ENCODE results near the gene ESYT2.
A peak's percentile ranks its signal among the peaks of the same experiment; 100 is the strongest.
"Not testable (repeated sequence)": the region's sequence is repeated elsewhere in the genome, so short reads cannot be mapped to it uniquely, and the experiment has no call there.

The ESYT2 gene

GRCh38 chr7:158710651-158711102 is 118.6 kb downstream of the ESYT2 start:
- peak; percentile 91 for DNase-seq

GRCh38 chr7:158707610-158708009 is 121.7 kb downstream of the ESYT2 start:
- no peak for DNase-seq

- no peak for DNase-seq
These were observed 122.4 kb downstream of the ESYT2 start for GRCh38 chr7:158706710-158707590.

DNA sequence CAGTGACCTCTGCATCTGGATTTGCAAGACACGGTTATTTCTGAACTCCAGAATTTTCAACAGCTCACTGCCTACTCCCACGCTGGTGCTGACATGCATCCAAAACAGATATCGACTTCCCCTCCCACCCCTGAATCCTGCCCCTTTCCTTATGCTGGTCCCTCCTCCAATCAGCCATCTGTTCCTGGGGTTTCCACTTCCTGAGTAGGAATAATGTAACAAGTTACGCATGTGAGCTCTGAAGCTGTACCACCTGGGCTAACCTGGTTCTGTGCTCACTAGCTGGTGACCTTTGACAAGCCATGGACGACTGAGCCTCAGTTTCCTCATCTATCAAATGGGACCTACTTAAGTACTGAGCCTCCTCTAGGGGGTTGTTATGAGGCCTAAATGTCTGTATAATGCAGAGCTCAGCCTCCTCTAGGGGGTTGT is 123.0 kb downstream of the ESYT2 start:
- no peak for DNase-seq

DNA sequence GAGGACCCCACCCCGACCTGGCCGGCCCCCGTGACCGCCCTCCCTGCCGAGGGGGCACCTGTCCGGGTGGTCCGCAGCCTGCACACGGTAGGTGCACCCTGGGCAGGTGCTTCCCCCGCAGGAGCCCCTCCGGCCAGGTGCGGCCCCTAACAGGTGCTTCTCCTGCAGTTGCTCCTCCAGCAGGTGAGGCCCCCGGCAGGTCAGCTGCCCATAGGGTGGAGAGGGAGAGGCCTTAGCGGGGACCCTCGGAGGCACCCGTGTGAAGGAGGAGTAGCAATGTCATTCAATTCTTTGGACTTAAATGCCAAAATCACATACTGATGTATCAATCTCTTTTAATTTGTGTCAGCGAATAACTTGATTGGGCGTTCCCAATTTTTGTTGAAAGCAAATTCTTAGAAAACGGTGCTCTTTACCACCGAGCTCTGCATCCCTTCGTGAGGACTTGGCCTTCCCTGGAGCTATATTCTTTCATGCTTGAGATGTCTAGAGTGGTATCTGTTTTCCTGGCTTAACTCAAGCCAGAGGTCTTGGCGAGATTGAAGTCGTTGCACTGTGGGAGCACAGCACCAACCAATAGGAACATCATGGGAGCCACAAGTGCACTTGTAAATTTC is 124.0 kb downstream of the ESYT2 start:
- DNase-seq = no peak

GRCh38 chr7:158704524-158705233 is 124.6 kb downstream of the ESYT2 start, which contains the start of gene NCAPG2:
Gene NCAPG2, minus strand, starts transcription at chr7:158704804. Its CDS starts 2,905 bp downstream, at chr7:158701899.
- peak; percentile 85 for DNase-seq

- not testable (repeated sequence) for DNase-seq
These were observed 125.4 kb downstream of the ESYT2 start for GRCh38 chr7:158703679-158704523.

DNA sequence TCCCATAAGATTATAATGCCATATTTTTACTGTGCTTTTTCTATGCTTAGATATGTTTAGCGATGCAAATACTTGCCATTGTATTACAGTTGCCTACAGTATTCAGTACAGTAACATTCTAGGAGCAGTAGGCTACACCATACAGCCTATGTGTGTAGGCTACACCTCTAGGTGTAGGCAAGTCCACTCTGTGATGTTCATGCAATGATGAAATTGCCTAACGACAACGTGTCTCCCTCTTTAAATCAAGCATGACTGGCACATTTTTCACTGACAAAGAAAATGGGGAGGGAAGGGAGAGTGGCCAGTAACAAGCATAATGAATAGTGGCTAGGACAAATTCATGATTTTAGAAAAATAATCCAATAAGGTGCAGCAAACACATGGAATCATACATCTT is 126.4 kb downstream of the ESYT2 start:
- DNase-seq = no peak

DNA sequence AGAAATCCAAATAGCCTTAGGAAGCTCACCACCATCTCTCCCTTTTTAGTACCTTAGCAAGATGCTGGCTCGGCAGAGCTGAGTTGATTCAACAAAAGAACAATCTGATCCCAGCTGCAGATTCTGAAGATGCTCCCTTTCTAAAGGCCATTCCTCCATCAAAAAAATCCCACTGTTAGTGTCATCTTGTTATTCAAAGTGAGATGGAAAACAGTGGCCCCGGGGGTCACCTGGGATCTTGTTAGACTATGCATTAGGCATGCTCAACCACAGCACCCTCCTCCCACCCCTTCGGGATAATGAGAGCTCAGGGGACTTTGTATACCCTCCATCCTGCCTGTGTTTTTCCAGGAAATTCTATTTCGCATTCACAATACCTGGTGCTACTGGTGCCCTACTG is 127.1 kb downstream of the ESYT2 start:
- DNase-seq = no peak

DNA sequence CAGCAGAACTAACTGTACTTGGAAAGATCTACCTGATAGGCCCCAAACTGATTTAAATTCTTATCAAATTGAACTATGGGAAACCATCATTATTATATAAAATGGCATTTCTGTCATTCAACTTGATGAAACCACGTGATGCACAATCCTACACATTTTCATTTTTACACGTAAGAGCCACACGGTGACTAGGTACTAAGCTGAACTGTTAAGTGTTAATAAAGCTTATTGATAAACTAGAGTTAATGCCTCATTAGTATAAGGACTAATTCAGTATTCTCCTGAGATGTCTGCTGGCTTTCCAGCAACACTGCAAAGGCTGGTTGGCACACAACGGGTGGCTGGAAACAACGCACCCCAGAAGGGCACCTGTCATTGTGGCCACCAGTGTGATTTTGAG is 129.3 kb downstream of the ESYT2 start:
- no peak for DNase-seq

DNA sequence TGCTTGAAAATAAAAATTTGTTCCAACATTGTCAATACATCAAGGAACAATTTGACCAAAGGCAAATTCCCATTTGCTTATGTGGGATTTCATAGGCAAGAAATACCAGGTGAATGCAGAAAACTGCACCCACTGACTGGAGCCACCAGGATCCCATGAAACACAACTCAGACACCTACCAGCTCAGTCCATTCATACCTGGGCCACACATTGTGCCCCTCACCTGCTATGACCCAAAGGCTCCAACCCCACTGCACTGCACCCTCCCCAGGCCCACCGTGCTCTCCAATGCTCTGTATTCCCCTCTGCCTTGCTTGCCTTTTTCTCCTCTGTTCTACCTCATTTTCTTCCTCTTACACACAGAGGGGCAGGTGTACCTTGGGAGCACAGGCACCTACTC is 130.0 kb downstream of the ESYT2 start:
- DNase-seq = no peak

DNA sequence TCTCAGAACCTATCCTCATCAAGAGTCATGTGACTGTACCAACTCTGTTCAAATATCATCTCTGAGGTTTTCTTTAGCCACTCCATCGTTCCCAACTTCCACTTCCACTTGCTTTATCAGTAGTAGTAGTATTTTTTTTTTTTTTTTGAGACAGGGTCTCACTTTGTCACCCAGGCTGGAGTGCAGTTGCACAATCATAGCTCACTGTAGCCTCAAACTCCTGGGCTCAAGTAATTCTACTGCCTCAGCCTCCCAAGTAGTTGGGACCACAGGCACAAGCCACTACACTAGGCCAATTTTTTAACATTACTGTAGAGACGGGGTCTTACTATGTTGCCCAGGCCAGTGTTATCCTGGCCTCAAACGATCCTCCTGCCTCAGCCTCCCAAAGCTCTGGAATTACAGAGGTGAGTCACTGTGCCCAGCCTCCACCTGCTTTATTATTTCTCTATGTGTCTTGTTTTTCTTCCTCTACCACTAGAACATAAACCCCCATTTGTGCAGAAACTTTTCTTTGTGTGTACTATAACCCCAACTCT is 130.6 kb downstream of the ESYT2 start:
- no peak for DNase-seq

DNA sequence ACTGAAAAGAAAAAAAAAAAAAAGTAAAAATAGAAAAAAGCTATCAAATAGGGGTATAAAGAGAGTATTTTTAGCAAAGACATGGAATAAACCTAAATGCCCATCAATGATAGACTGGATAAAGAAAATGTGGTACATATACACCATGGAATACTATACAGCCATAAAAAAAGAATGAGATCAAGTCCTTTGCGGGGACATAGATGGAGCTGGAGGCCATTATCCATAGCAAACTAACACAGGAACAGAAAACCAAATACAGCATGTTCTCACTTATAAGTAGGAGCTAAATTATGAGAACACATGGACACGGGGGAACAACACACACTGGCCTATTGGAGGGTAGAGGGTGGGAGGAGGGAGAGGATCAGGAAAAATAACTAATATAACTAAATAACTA is 131.7 kb downstream of the ESYT2 start:
- not testable (repeated sequence) for DNase-seq

GRCh38 chr7:158695726-158696452 is 133.4 kb downstream of the ESYT2 start:
- DNase-seq = peak; percentile 8

GRCh38 chr7:158695056-158695455 is 134.3 kb downstream of the ESYT2 start:
- DNase-seq = no peak

GRCh38 chr7:158694650-158695049 is 134.7 kb downstream of the ESYT2 start:
- DNase-seq = no peak

DNA sequence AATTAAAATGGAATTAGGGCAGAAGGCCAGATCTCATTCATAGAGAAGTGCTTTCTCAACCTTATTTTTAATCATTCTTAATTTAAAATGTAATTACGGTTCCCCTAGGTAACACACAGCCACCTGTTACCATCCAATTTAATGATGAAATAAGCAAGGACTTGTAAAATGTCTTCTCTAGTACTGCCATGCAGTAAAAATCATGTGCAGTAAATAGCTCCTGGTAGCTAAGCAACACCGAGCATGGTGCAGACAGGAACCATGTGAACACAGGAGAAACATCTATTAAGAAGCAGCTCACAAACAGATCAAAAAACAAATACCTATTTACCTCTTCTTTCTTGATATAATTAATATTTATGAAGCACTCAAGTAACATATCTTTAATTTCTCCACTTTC is 139.8 kb downstream of the ESYT2 start:
- DNase-seq = no peak

DNA sequence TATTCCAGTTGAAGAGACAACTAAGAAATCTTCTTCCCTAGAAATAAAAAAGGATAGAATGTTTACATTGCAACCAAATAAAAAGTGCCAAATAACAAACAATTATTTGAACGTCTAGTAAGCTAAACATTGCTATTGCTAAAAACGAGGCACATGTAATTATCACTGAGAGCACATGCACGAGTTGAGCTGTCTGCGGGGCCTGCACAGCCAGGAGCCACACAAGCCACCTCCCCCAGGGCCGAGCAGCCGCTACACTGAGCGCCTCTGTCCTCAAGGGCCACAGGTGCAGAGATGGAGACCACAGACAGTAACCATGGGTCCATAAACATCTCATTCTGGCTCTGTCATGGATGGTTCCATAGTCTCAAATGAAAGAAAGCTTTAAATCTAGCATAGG is 141.9 kb downstream of the ESYT2 start:
- DNase-seq = no peak

DNA sequence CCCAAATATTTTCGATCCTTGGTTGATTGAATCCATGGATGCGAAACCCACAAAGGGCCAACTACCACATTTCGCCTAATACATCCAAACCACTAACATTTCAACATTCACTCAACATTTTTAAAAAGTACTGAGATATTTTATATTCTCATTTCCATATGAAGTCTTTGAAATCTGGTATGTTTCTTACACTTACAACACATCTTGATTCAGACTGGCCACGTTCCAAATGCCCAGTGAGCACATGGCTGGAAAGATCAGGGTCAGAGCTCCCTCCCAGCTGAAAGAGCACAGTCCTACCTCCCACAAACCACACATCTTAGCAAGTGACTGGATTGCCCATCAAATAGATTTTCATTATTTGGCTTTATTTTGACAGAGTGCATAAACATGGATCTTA is 143.6 kb downstream of the ESYT2 start:
- DNase-seq = no peak

DNA sequence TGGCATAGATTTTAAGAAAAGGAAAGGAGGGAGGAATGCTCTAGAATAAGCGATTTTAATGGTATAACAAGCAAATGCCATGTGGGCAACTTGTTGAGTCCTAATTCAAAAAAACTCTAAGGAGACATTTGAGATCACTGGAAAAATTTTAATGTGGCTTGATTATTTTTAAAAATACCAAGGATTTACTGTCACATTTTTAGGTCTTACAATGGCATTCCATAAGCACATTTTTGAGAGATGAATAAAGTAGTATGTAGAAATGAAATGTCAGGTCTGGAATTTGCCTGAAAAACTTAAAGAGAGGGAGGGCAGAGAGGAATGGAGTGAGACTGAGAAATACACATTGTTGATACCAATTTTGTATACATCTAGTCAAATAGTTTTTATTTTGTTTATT is 145.0 kb downstream of the ESYT2 start:
- no peak for DNase-seq

- DNase-seq = no peak
These were observed 145.8 kb downstream of the ESYT2 start for GRCh38 chr7:158683541-158683940.

- no peak for DNase-seq
These were observed 146.9 kb downstream of the ESYT2 start for GRCh38 chr7:158682456-158682855.

All from SIG-M5 (cell line).